OCI-LY3 (cell line): ENCODE measurements around the gene CACTIN.

Experiments used
- EZH2phosphoT487 ChIP-seq: fragments of 200-600 bp; shearing (Covaris generic); IDR thresholded peaks from 2 replicates; pipeline ENCODE4 v1.6.1; 2018; ENCODE audit warnings: antibody characterized with exemption, mixed run types, low read depth
- TF ChIP-seq, protein P1 (sequence below): fragments of 200-600, 300-600 bp; sonication (generic); IDR thresholded peaks from 2 replicates; pipeline ENCODE4 v1.5.1; 2014; ENCODE audit warnings: antibody characterized with exemption, low read length, low read depth

DNA sequence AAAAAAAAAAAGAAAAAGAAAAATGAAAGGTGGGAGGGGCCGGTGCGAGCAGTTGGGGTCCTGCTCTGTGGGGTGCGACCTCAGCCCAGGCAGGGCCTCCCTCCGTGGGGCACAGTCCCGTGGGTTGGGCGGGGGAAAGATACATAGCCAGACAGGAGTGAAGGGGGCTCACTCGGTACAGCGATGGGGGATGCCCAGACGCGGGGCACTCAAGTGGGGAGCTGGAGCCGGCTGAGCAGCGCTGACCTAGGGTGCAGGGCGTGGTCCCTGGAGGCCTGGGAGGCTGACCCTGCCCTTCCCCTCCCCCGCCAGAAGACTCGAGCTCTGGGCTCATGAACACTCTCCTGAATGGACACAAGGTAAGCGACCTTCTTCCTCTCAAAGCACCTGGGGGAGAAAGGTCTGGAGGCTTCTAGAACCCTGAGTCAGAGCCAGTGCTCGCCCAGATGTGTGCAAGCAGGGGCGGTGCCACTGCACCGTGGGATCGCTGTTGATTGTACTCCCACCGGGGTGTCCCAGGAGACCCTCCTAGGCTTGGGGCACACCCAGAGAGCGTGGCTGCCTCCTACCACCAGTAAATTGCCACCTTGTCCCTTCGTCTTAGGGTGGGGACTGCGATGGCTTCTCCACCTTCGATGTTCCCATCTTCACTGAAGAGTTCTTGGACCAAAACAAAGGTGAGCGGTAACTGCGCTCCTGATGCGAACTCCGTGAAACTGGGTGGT, 50.5 kb downstream of the CACTIN start:
- TF ChIP-seq, protein P1, sequence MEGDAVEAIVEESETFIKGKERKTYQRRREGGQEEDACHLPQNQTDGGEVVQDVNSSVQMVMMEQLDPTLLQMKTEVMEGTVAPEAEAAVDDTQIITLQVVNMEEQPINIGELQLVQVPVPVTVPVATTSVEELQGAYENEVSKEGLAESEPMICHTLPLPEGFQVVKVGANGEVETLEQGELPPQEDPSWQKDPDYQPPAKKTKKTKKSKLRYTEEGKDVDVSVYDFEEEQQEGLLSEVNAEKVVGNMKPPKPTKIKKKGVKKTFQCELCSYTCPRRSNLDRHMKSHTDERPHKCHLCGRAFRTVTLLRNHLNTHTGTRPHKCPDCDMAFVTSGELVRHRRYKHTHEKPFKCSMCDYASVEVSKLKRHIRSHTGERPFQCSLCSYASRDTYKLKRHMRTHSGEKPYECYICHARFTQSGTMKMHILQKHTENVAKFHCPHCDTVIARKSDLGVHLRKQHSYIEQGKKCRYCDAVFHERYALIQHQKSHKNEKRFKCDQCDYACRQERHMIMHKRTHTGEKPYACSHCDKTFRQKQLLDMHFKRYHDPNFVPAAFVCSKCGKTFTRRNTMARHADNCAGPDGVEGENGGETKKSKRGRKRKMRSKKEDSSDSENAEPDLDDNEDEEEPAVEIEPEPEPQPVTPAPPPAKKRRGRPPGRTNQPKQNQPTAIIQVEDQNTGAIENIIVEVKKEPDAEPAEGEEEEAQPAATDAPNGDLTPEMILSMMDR = no peak
- TF ChIP-seq EZH2phosphoT487 = no peak
